Measurements from ENCODE around the gene KLK8.

KLK8 gene

GRCh38 chr19:50968716-50969412 is 32.5 kb downstream of the KLK8 start:
- no peak overlapping the region for H3K4me3 ChIP-seq (ENCODE audit: low read depth, low read length)
- no peaks in the 10 kb centered on the region for H3K9me3 ChIP-seq (ENCODE audit: control insufficient read depth, insufficient read depth, low read depth, low read length)
- H3K36me3 ChIP-seq (ENCODE audit: control insufficient read depth, insufficient read depth, low read length): no peaks in the 10 kb centered on the region
- H3K4me1 ChIP-seq (ENCODE audit: control insufficient read depth, insufficient read depth, low read length): peaks cover 20% of the 10 kb centered on the region
- no peaks in the 10 kb centered on the region for H3K27me3 ChIP-seq (ENCODE audit: control insufficient read depth, insufficient read depth, low read length)
- H3K9ac ChIP-seq (ENCODE audit: low read length): no peak overlapping the region
- no peak overlapping the region for H3K27ac ChIP-seq (ENCODE audit: low read depth, low read length)

GRCh38 chr19:50967929-50968715 is 33.3 kb downstream of the KLK8 start:
- Histone ChIP-seq H3K27me3 (ENCODE audit: control insufficient read depth, insufficient read depth, low read length) (peaks cover 5% of the 10 kb centered on the region), H3K9ac (ENCODE audit: low read length) (peak overlapping the region; percentile 13), H3K27ac (ENCODE audit: low read depth, low read length) (no peak overlapping the region), H3K9me3 (ENCODE audit: control insufficient read depth, insufficient read depth, low read depth, low read length) (no peaks in the 10 kb centered on the region), H3K36me3 (ENCODE audit: control insufficient read depth, insufficient read depth, low read length) (no peaks in the 10 kb centered on the region), H3K4me3 (ENCODE audit: low read depth, low read length) (no peak overlapping the region), H3K4me1 (ENCODE audit: control insufficient read depth, insufficient read depth, low read length) (peaks cover 20% of the 10 kb centered on the region)

GRCh38 chr19:50964266-50964665 is 37.1 kb downstream of the KLK8 start:
- Histone ChIP-seq H3K27me3 (ENCODE audit: control insufficient read depth, insufficient read depth, low read length) (peaks cover 14% of the 10 kb centered on the region), H3K4me3 (ENCODE audit: low read depth, low read length) (no peak overlapping the region), H3K9ac (ENCODE audit: low read length) (no peak overlapping the region), H3K27ac (ENCODE audit: low read depth, low read length) (no peak overlapping the region), H3K4me1 (ENCODE audit: control insufficient read depth, insufficient read depth, low read length) (peaks cover 15% of the 10 kb centered on the region), H3K9me3 (ENCODE audit: control insufficient read depth, insufficient read depth, low read depth, low read length) (no peaks in the 10 kb centered on the region), H3K36me3 (ENCODE audit: control insufficient read depth, insufficient read depth, low read length) (no peaks in the 10 kb centered on the region)

- Histone ChIP-seq H3K27me3 (ENCODE audit: control insufficient read depth, insufficient read depth, low read length) (peaks cover 22% of the 10 kb centered on the region), H3K27ac (ENCODE audit: low read depth, low read length) (no peak overlapping the region), H3K4me1 (ENCODE audit: control insufficient read depth, insufficient read depth, low read length) (peaks cover 6% of the 10 kb centered on the region), H3K9me3 (ENCODE audit: control insufficient read depth, insufficient read depth, low read depth, low read length) (no peaks in the 10 kb centered on the region), H3K9ac (ENCODE audit: low read length) (no peak overlapping the region), H3K4me3 (ENCODE audit: low read depth, low read length) (no peak overlapping the region), H3K36me3 (ENCODE audit: control insufficient read depth, insufficient read depth, low read length) (no peaks in the 10 kb centered on the region)
These were observed 38.0 kb downstream of the KLK8 start for GRCh38 chr19:50963381-50963780.

GRCh38 chr19:50962245-50962644 is 39.2 kb downstream of the KLK8 start:
- Histone ChIP-seq H3K4me1 (ENCODE audit: control insufficient read depth, insufficient read depth, low read length) (no peaks in the 10 kb centered on the region), H3K27ac (ENCODE audit: low read depth, low read length) (no peak overlapping the region), H3K9ac (ENCODE audit: low read length) (no peak overlapping the region), H3K27me3 (ENCODE audit: control insufficient read depth, insufficient read depth, low read length) (peaks cover 22% of the 10 kb centered on the region), H3K36me3 (ENCODE audit: control insufficient read depth, insufficient read depth, low read length) (no peaks in the 10 kb centered on the region), H3K9me3 (ENCODE audit: control insufficient read depth, insufficient read depth, low read depth, low read length) (no peaks in the 10 kb centered on the region), H3K4me3 (ENCODE audit: low read depth, low read length) (no peak overlapping the region)

GRCh38 chr19:50959731-50960500 is 41.5 kb downstream of the KLK8 start:
- Histone ChIP-seq H3K9ac (ENCODE audit: low read length) (no peak overlapping the region), H3K27ac (ENCODE audit: low read depth, low read length) (no peak overlapping the region), H3K27me3 (ENCODE audit: control insufficient read depth, insufficient read depth, low read length) (peaks cover 22% of the 10 kb centered on the region), H3K36me3 (ENCODE audit: control insufficient read depth, insufficient read depth, low read length) (no peaks in the 10 kb centered on the region), H3K4me3 (ENCODE audit: low read depth, low read length) (no peak overlapping the region), H3K4me1 (ENCODE audit: control insufficient read depth, insufficient read depth, low read length) (no peaks in the 10 kb centered on the region), H3K9me3 (ENCODE audit: control insufficient read depth, insufficient read depth, low read depth, low read length) (no peaks in the 10 kb centered on the region)

GRCh38 chr19:50957587-50957986 is 43.8 kb downstream of the KLK8 start:
- H3K27me3 ChIP-seq (ENCODE audit: control insufficient read depth, insufficient read depth, low read length): peaks cover 14% of the 10 kb centered on the region
- no peak overlapping the region for H3K27ac ChIP-seq (ENCODE audit: low read depth, low read length)
- no peak overlapping the region for H3K9ac ChIP-seq (ENCODE audit: low read length)
- peaks cover 3% of the 10 kb centered on the region for H3K4me1 ChIP-seq (ENCODE audit: control insufficient read depth, insufficient read depth, low read length)
- no peaks in the 10 kb centered on the region for H3K36me3 ChIP-seq (ENCODE audit: control insufficient read depth, insufficient read depth, low read length)
- H3K9me3 ChIP-seq (ENCODE audit: control insufficient read depth, insufficient read depth, low read depth, low read length): no peaks in the 10 kb centered on the region
- H3K4me3 ChIP-seq (ENCODE audit: low read depth, low read length): no peak overlapping the region

GRCh38 chr19:50952910-50953309 is 48.5 kb downstream of the KLK8 start, which contains the start of gene KLK5:
Gene KLK5 (minus strand): TSS chr19:50953038. CDS start chr19:50952657, 381 bp downstream.
- no peak within 1 kb of the TSS for H3K4me3 ChIP-seq (ENCODE audit: low read depth, low read length)
- no peaks in the 10 kb centered on the region for H3K9me3 ChIP-seq (ENCODE audit: control insufficient read depth, insufficient read depth, low read depth, low read length)
- no peaks in the 10 kb centered on the region for H3K36me3 ChIP-seq (ENCODE audit: control insufficient read depth, insufficient read depth, low read length)
- H3K27me3 ChIP-seq (ENCODE audit: control insufficient read depth, insufficient read depth, low read length): peaks cover 5% of the 10 kb centered on the region; the same call in 1 of the 2 replicates
- no peak within 1 kb of the TSS for H3K27ac ChIP-seq (ENCODE audit: low read depth, low read length)
- no peak within 1 kb of the TSS for H3K9ac ChIP-seq (ENCODE audit: low read length)
- peaks cover 5% of the 10 kb centered on the region for H3K4me1 ChIP-seq (ENCODE audit: control insufficient read depth, insufficient read depth, low read length)

- no peaks in the 10 kb centered on the region for H3K36me3 ChIP-seq (ENCODE audit: control insufficient read depth, insufficient read depth, low read length)
- peaks cover 5% of the 10 kb centered on the region for H3K4me1 ChIP-seq (ENCODE audit: control insufficient read depth, insufficient read depth, low read length)
- H3K9me3 ChIP-seq (ENCODE audit: control insufficient read depth, insufficient read depth, low read depth, low read length): no peaks in the 10 kb centered on the region
- no peak overlapping the region for H3K27ac ChIP-seq (ENCODE audit: low read depth, low read length)
- H3K27me3 ChIP-seq (ENCODE audit: control insufficient read depth, insufficient read depth, low read length): peaks cover 5% of the 10 kb centered on the region; the same call in 1 of the 2 replicates
- H3K4me3 ChIP-seq (ENCODE audit: low read depth, low read length): no peak overlapping the region
- no peak overlapping the region for H3K9ac ChIP-seq (ENCODE audit: low read length)
These were observed 51.5 kb downstream of the KLK8 start for GRCh38 chr19:50949861-50950260.

GRCh38 chr19:50947123-50947522 is 54.3 kb downstream of the KLK8 start:
- H3K9me3 ChIP-seq (ENCODE audit: control insufficient read depth, insufficient read depth, low read depth, low read length): 0 out of 2 replicates have a peak, but pooled peaks cover 2% of the 10 kb centered on the region
- H3K27me3 ChIP-seq (ENCODE audit: control insufficient read depth, insufficient read depth, low read length): peaks cover 10% of the 10 kb centered on the region
- no peak overlapping the region for H3K27ac ChIP-seq (ENCODE audit: low read depth, low read length)
- no peaks in the 10 kb centered on the region for H3K36me3 ChIP-seq (ENCODE audit: control insufficient read depth, insufficient read depth, low read length)
- no peak overlapping the region for H3K9ac ChIP-seq (ENCODE audit: low read length)
- no peaks in the 10 kb centered on the region for H3K4me1 ChIP-seq (ENCODE audit: control insufficient read depth, insufficient read depth, low read length)
- no peak overlapping the region for H3K4me3 ChIP-seq (ENCODE audit: low read depth, low read length)

All from HUES6 (cell line).